ENCODE measurements around the gene RUFY3. TPM values are rescaled to one million over a fixed set of nuclear protein-coding genes. Genes with fewer than 3 reads are reported as not detected.

RUFY3 gene
- total RNA-seq, 1 experiment from 2014 or later = 48.0 TPM

- Histone ChIP-seq H3K23ac (ENCODE audit: insufficient read length, low read depth, low read length) (no peak overlapping the region), H2BK5ac (ENCODE audit: insufficient read length, low read length) (no peak overlapping the region), H3K79me1 (ENCODE audit: insufficient read depth, low read depth, low read length, poor library complexity, severe bottlenecking) (no peaks in the 10 kb centered on the region), H4K91ac (ENCODE audit: insufficient read length, low read depth, low read length) (no peak overlapping the region), H3K14ac (ENCODE audit: insufficient read depth, low read length) (0 out of 2 replicates have a peak overlapping the region, but pooled peaks have one; percentile 62), H3K4me2 (ENCODE audit: insufficient read depth, insufficient read length, low read length) (peak overlapping the region; percentile 70), H2BK12ac (ENCODE audit: insufficient read length, low read depth, low read length) (no peak overlapping the region), H4K8ac (replicated peaks; ENCODE audit: insufficient read length, low read depth, low read length) (no peak overlapping the region), H3K79me2 (ENCODE audit: insufficient read depth, low read length) (no peaks in the 10 kb centered on the region), H3T11ph (ENCODE audit: low read length) (no peak overlapping the region), H3K27me3 (ENCODE audit: insufficient read depth, low read length) (no peaks in the 10 kb centered on the region), H2AK5ac (ENCODE audit: insufficient read length, low read length) (no peak overlapping the region), H2AFZ (ENCODE audit: low read length) (peak overlapping the region; percentile 5), H4K5ac (ENCODE audit: insufficient read length, low read depth, low read length) (no peak overlapping the region), H2BK15ac (ENCODE audit: low read depth, low read length) (no peak overlapping the region), H3K9ac (ENCODE audit: extremely low read depth, insufficient read length, low read length) (peak overlapping the region; percentile 64), H3K9me3 (ENCODE audit: control insufficient read depth, low read depth, low read length) (no peaks in the 10 kb centered on the region), H3K27ac (ENCODE audit: insufficient read length, low read depth, low read length) (peak overlapping the region; percentile 32), H3K4me1 (ENCODE audit: insufficient read depth, low read length) (no peaks in the 10 kb centered on the region; the same call in 1 of the 2 replicates), H3K56ac (ENCODE audit: insufficient read length, low read depth, low read length) (no peak overlapping the region), H3K23me2 (ENCODE audit: insufficient read length, low read depth, low read length, poor library complexity, severe bottlenecking) (no peaks in the 10 kb centered on the region), H3K4ac (ENCODE audit: low read depth, low read length) (no peak overlapping the region), H2BK120ac (ENCODE audit: low read depth, low read length, poor library complexity, severe bottlenecking) (no peak overlapping the region), H4K20me1 (ENCODE audit: control insufficient read depth, insufficient read depth, insufficient read length) (no peaks in the 10 kb centered on the region), H3K18ac (ENCODE audit: insufficient read length, low read depth, low read length) (no peak overlapping the region), H2BK20ac (ENCODE audit: low read depth, low read length, poor library complexity, severe bottlenecking) (no peak overlapping the region)
- Mint-ChIP-seq H3K4me1 (peaks cover 18% of the 10 kb centered on the region in 2 experiments), H3K36me3 (ENCODE audit: insufficient read depth in 1 of 3, low read depth in 3 of 3) (no peaks in the 10 kb centered on the region; a peak in 1 of 7 replicates), H3K4me3 (peak overlapping the region; percentile 86 to 93), H3K27ac (peak overlapping the region; percentile 92 to 97 (median 93)), H3K27me3 (ENCODE audit: low read depth) (no peaks in the 10 kb centered on the region), H3K9me3 (no peaks in the 10 kb centered on the region)
- peak; percentile 89 for DNase-seq
- peak; percentile 48; the same call in 2 of the 3 replicates for TF ChIP-seq CTCF (conservative IDR thresholded peaks at IDR 0.05)
- no CpG with 5 or more reads among the region's 58 CpGs for WGBS (ENCODE audit: extremely low coverage, insufficient read length, low lambda C conversion rate)
Observed at GRCh38 chr4:70704215-70704930, 17.4 kb upstream of the RUFY3 start.

Measured in H9 (cell line).